Erythroblast (primary cell): Measurements from ENCODE around the gene CXCL6.

Experiments
- GATA1 ChIP-seq: IDR thresholded peaks from 2 replicates; pipeline ENCODE4 v1.6.1; 2011; ENCODE audit warnings: low read depth, mild to moderate bottlenecking, control low read depth, low read length, moderate library complexity
- POLR2A ChIP-seq: IDR thresholded peaks from 2 replicates; pipeline ENCODE4 v1.6.1; 2011; ENCODE audit warnings: mild to moderate bottlenecking, low read length

DNA sequence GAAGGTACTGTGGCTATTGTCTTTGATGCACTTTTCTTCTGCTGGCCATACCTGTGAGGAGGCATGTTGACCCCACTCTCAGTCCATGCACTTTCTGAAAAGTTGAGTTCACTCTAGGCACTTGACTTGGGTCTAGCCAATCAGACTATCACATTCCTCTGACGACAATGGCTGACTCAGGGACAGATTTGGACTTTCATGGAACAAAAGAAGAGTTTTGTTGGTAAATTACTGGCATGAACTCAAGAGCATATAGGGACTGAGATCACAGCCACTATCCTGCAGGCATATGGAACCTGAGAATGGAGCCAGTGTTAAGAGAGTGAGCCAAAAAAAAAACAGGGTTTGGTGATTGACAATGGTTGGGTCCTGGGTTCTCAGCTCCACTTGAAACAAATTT is 24.6 kb upstream of the CXCL6 start:
- TF ChIP-seq POLR2A = no peak
- TF ChIP-seq GATA1 = no peak
